Measurements from ENCODE around the gene APC2. TPM values are rescaled to one million over a fixed set of nuclear protein-coding genes. Genes with fewer than 3 reads are reported as not detected.
"Not testable (repeated sequence)": the region's sequence is repeated elsewhere in the genome, so short reads cannot be mapped to it uniquely, and the experiment has no call there.

Gene APC2
- total and polyA plus RNA-seq, 10 donors = 0.02 to 0.56 (median 0.14) TPM

DNA sequence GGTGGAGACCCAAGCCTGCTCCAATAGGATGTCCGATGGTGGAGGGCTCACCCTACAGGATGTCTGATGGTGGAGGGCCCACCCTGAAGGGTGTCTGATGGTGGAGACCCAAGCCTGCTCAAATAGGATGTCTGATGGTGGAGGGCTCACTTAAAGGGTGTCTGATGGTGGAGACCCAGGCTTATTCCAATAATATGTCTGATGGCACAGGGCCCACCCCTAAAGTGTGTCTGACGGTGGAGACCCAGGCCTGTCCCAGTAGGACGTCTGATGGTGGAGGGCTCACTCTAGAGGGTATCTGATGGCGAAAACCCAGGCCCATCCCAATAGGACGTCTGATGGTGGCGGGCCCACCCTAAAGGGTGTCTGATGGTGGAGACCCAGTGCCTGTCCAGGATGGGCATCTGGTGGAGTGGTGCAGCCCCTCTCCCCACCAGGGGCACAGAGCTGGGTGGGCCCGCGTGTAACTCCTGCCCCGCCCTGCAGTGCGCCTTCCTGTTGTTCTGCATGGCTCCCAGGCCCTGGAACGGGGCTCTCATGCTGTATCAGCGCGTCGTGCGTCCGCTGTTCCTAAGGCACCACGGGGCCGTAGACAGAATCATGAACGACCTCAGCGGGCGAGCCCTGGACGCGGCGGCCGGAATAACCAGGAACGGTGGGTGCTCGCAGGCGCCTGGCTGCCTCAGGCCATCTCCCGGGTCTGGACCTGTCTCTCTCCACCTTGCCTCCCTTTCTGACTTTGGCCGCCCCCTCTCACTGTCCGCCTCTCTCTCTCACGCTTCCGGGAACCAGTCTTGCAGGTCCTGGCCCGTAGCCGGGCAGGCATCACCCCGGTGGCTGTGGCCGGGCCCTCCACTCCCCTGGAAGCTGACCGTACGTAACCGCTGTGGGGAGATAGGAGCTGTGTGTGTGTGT lies 46.1 kb downstream of the APC2 start:
- H3K9me3 ChIP-seq = no peaks in the 10 kb centered on the region
- peaks cover 0 to 16% (median 7%) of the 10 kb centered on the region in 6 donors for H3K4me1 ChIP-seq
- H3K4me3 ChIP-seq = no peak overlapping the region
- peaks cover 0 to 58% (median 16%) of the 10 kb centered on the region in 7 donors for H3K27me3 ChIP-seq (replicated peaks in 1 of 7)
- TF ChIP-seq, protein P1, sequence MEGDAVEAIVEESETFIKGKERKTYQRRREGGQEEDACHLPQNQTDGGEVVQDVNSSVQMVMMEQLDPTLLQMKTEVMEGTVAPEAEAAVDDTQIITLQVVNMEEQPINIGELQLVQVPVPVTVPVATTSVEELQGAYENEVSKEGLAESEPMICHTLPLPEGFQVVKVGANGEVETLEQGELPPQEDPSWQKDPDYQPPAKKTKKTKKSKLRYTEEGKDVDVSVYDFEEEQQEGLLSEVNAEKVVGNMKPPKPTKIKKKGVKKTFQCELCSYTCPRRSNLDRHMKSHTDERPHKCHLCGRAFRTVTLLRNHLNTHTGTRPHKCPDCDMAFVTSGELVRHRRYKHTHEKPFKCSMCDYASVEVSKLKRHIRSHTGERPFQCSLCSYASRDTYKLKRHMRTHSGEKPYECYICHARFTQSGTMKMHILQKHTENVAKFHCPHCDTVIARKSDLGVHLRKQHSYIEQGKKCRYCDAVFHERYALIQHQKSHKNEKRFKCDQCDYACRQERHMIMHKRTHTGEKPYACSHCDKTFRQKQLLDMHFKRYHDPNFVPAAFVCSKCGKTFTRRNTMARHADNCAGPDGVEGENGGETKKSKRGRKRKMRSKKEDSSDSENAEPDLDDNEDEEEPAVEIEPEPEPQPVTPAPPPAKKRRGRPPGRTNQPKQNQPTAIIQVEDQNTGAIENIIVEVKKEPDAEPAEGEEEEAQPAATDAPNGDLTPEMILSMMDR (IDR thresholded peaks at IDR 0.05 in 8 of 11, conservative IDR thresholded peaks at IDR 0.05 in 3 of 11) = no peak
- no peak for TF ChIP-seq POLR2A (IDR thresholded peaks at IDR 0.05)
- TF ChIP-seq POLR2AphosphoS5 (IDR thresholded peaks at IDR 0.05) = no peak
- WGBS, 5 donors = 80 to 87% (median 84%) methylated on average over 34 to 40 of the region's 40 CpGs
- no peaks in the 10 kb centered on the region for H3K36me3 ChIP-seq
- DNase-seq = no peak
- intact Hi-C loops (cut with DNase I; ENCODE audit: low total_unique reads) = no loop called here
- H3K27ac ChIP-seq = no peak overlapping the region

DNA sequence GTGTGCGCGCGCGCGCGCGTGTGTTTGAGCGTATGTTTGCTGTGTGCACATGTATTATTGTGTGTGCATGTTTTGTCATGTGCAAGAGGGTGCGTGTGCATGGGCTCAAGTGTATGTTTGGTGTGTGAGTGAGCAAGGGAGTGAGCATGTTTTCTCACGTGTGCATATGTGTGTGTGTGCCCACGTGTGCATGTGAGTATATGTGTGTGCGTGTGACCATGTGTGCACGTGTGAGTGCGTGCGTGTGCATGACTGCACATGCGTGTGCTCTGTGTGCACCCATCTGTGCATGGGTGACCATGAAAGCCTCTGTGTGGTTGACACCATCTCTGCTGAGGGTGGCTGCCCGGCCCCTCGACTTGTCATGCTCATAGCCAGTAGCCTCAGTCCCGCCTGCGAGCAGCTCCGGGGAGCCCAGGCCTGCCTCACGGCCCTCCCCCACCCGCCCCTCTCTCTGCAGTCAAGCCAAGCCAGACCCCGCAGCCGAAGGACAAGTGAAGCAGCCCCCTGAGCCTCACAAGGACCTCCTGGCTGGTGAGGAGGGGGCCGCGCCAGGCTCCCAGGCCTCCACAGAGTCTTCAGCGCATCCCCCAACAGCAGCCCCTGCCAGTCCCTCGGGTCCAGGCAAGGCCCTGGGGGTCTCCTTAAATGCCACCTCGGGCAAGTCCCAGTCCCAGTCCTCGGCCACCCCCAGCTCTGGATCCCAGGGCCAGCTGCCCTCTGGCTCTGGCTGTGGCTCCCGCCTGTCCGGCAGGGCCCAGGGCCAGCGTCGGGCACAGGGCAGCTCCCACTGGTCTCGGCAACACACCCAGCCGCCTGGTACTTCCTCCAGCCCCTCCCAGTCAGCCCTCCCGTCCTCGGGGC lies 47.0 kb downstream of the APC2 start:
- DNase-seq = no peak
- Histone ChIP-seq H3K9me3 (no peaks in the 10 kb centered on the region), H3K27ac (no peak overlapping the region), H3K27me3 (replicated peaks in 1 of 7) (peaks cover 0 to 58% (median 16%) of the 10 kb centered on the region in 7 donors), H3K36me3 (no peaks in the 10 kb centered on the region), H3K4me3 (no peak overlapping the region), H3K4me1 (peaks cover 0 to 7% (median under 1%) of the 10 kb centered on the region in 6 donors)
- TF ChIP-seq POLR2A (IDR thresholded peaks at IDR 0.05) (no peak), POLR2AphosphoS5 (IDR thresholded peaks at IDR 0.05) (no peak)
- TF ChIP-seq, protein P1 (IDR thresholded peaks at IDR 0.05 in 8 of 11, conservative IDR thresholded peaks at IDR 0.05 in 3 of 11) = no peak
- intact Hi-C loops (cut with DNase I; ENCODE audit: low total_unique reads) = no loop called here
- WGBS, 5 donors = 71 to 82% (median 74%) methylated on average over 25 to 39 of the region's 39 CpGs

DNA sequence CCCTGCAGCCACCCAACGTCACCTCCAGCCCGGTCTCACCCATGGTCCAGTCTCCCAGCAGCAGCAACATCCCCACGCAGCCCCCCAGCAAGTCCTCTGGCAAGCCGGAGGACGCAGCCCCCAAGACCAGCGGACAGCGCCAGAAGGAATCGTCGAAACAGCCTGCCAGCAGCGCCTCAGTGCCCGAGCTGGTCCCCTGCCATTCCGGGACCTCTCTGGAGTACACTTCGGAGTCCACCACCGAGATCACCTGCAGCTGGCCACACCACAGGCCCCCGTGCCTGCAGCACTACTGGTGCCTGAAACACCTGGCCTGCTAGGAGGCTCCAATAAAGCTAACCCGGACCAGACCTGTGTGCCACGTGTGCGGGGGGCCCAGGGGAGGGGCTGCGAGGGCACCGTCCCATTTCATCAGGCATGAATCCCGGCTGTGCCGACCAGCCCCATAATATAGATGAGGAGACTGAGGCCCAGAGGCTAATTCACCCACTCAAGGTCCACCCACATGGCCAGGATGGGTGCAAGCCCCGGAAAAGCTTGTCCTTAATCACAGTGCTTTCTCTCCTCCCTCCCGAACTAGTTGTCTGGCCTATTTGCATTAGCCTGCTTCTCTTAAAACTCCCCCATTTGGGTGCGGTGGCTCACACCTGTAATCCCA lies 47.8 kb downstream of the APC2 start:
- TF ChIP-seq, protein P1 (IDR thresholded peaks at IDR 0.05 in 8 of 11, conservative IDR thresholded peaks at IDR 0.05 in 3 of 11) = no peak
- TF ChIP-seq POLR2AphosphoS5 (IDR thresholded peaks at IDR 0.05) = no peak
- TF ChIP-seq POLR2A (IDR thresholded peaks at IDR 0.05) = no peak
- no peaks in the 10 kb centered on the region for H3K4me1 ChIP-seq
- H3K4me3 ChIP-seq = no peak overlapping the region
- WGBS, 5 donors = 82 to 87% (median 85%) methylated on average over 21 to 25 of the region's 25 CpGs
- no peaks in the 10 kb centered on the region for H3K9me3 ChIP-seq
- H3K36me3 ChIP-seq = no peaks in the 10 kb centered on the region
- DNase-seq = no peak
- H3K27me3 ChIP-seq (replicated peaks in 1 of 7) = peaks cover 0 to 58% (median 20%) of the 10 kb centered on the region in 7 donors
- no peak overlapping the region for H3K27ac ChIP-seq
- intact Hi-C loops (cut with DNase I; ENCODE audit: low total_unique reads) = no loop called here

GRCh38 chr19:1499231-1499630 lies 49.3 kb downstream of the APC2 start:
- H3K36me3 ChIP-seq; H3K27ac ChIP-seq; intact Hi-C loops (cut with DNase I; ENCODE audit: low total_unique reads); H3K4me3 ChIP-seq; DNase-seq; H3K9me3 ChIP-seq: not testable (repeated sequence)
- Histone ChIP-seq H3K27me3 (replicated peaks in 1 of 7) (peaks cover 0 to 70% (median 35%) of the 10 kb centered on the region in 7 donors), H3K4me1 (peaks cover 5 to 11% (median 8%) of the 10 kb centered on the region in 6 donors)
- WGBS, 5 donors = 84 to 91% (median 90%) methylated on average over 4 to 33 of the region's 34 CpGs; no CpG with 5 or more reads in 1 of the 5 donors
